Activated CD8-positive, alpha-beta memory T cell treated with anti-CD3 and anti-CD28 coated beads, Interleukin-2, amount 10 ng/mL, durations not matched to agents 7 days and 5 days (primary cell): ENCODE measurements around the gene TLN1. TPM values are rescaled to one million over a fixed set of nuclear protein-coding genes. Genes with fewer than 3 reads are reported as not detected.

ENCODE experiments used
- microRNA-seq: library from miRNA; unstranded; fragments of <30 nt; microRNA quantifications from one replicate; pipeline ENCODE4 v1.2.0, GENCODE V29; 2022
- total RNA-seq, 2 experiments: library from RNA; stranded (reverse); gene quantifications; one replicate each; pipeline ENCODE4 v1.2.3, GENCODE V29; 2021

Gene TLN1
- total RNA-seq, 2 experiments from 2014 or later = 372 to 374 TPM

Small RNA genes within 50 kb of the gene (microRNA-seq; reads per million reads assigned to microRNA genes)
- gene MIR6852 (3.0 reads per million), gene MIR6853 (1.3 reads per million)

Other genes with a start within 250 kb of the TLN1 start
- 1 to 10 TPM in 1 of 2 experiments, under 1 TPM in 1; 0.99 to 2.8 TPM for gene RUSC2, start 242.1 kb downstream of the TLN1 start, total RNA-seq
- gene TESK1, start 126.9 kb downstream of the TLN1 start, total RNA-seq = 10 to 100 TPM; 27.9 to 37.1 TPM
- gene CD72, start 113.8 kb downstream of the TLN1 start, total RNA-seq = 10 to 100 TPM; 11.4 to 11.9 TPM
- gene SIT1, start 81.3 kb downstream of the TLN1 start, total RNA-seq = 100 to 1,000 TPM; 144 to 155 TPM
- over 10,000 TPM in 1 of 2 experiments, 1,000 to 10,000 TPM in 1; 6,751 to 13,083 TPM for gene RMRP, start 74.2 kb downstream of the TLN1 start, total RNA-seq
- 10 to 100 TPM; 28.7 to 29.4 TPM for gene CCDC107, start 73.9 kb downstream of the TLN1 start, total RNA-seq
- gene ARHGEF39, start 67.0 kb downstream of the TLN1 start, total RNA-seq = 10 to 100 TPM; 14.5 to 21.1 TPM
- under 1 TPM; 0.21 to 0.85 TPM for gene CA9, start 58.3 kb downstream of the TLN1 start, total RNA-seq
- gene TPM2, start 42.3 kb downstream of the TLN1 start, total RNA-seq = 10 to 100 TPM in 1 of 2 experiments, 1 to 10 TPM in 1; 6.1 to 12.1 TPM
- 10 to 100 TPM; 20.5 to 24.7 TPM for gene CREB3, start 471 bp upstream of the TLN1 start, total RNA-seq
- gene GBA2, start 17.0 kb upstream of the TLN1 start, total RNA-seq = 10 to 100 TPM; 57.7 to 58.8 TPM
- 10 to 100 TPM; 21.0 to 23.6 TPM for gene RGP1, start 17.1 kb upstream of the TLN1 start, total RNA-seq
- gene MSMP, start 22.1 kb upstream of the TLN1 start, total RNA-seq = not detected
- gene NPR2, start 59.4 kb upstream of the TLN1 start, total RNA-seq = 10 to 100 TPM; 12.4 to 13.4 TPM
- 1 to 10 TPM; 1.2 to 1.4 TPM for gene SPAG8, start 80.1 kb upstream of the TLN1 start, total RNA-seq
- gene HINT2, start 82.8 kb upstream of the TLN1 start, total RNA-seq = 10 to 100 TPM; 68.9 to 73.5 TPM
- gene FAM221B, start 96.5 kb upstream of the TLN1 start, total RNA-seq = not detected
- gene TMEM8B, start 97.0 kb upstream of the TLN1 start, total RNA-seq = 1 to 10 TPM; 1.2 to 3.5 TPM
- gene OR13J1, start 138.2 kb upstream of the TLN1 start, total RNA-seq = not detected
- not detected for gene HRCT1, start 174.0 kb upstream of the TLN1 start, total RNA-seq
- not detected for gene SPAAR, start 177.3 kb upstream of the TLN1 start, total RNA-seq
- not detected for gene OR2S2, start 226.0 kb upstream of the TLN1 start, total RNA-seq